ENCODE data around the gene LRRC43.
"Not testable (repeated sequence)": the region's sequence is repeated elsewhere in the genome, so short reads cannot be mapped to it uniquely, and the experiment has no call there.

Gene LRRC43

DNA sequence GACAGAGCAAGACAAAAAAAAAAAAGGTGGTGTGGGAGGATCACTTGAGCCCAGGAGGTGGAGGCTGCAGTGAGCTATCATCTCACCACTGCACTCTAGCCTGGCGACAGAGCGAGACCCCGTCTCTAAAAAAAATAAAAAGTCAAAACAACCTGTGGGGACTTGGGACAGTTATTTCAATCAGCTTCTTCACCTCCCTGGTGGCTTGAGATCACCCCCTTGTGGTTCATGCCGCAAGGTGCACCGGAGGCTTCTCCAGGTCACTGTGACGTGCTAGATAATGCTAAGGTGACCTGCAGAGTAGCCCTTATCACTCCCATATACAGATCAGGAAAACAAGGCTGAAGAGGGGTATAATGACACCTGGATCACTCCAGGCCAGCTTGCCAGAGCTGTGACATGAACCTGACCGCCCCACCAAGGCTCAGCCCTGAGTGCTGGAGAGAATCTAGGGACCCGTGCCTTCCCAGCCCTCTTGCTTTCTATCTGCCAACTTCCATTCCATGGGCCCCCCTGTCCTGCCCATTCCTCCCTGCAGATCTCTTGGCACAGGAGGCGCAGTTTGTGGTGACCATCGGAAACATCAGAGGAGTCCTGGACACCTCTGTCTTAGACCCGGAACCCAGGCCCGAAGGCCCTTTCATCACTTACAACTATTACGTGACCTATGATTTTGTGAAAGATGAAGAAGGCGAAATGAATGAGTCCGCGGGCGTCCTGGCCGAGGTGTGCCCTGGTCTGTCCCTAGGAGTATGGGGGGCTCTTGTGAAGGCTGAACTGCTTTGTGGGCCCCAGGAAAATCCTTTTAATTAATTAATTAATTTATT lies 8.1 kb downstream of the LRRC43 start:
- peak in 3 of 4 experiments; percentile 36 to 54 (median 39) for DNase-seq (ENCODE audit: low read depth in 4 of 4, low spot score in 1 of 4)

GRCh38 chr12:122192441-122192840 lies 9.5 kb downstream of the LRRC43 start:
- DNase-seq (ENCODE audit: low read depth in 4 of 4, low spot score in 1 of 4), result no peak

GRCh38 chr12:122194804-122195203 lies 11.9 kb downstream of the LRRC43 start:
- DNase-seq (ENCODE audit: low read depth in 4 of 4, low spot score in 1 of 4), result no peak

DNA sequence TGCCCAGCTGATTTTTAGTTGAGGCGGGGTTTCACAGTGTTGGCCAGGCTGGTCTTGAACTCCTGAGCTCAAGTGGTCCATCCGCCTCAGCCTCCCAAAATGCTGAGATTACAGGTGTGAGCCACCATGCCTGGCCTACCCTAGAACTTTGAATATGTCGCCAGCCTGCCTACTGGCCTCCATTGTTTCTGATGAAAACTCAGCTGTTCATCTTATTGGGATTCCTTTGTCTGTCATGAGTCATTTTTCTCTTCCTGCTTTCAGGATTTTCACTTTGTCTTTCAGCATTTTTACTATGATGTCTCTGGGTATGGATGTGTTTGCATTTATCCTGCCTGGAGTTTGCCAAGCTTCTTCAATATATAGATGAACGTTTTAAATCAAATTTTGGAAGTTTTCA lies 12.5 kb downstream of the LRRC43 start:
- DNase-seq (ENCODE audit: low read depth in 4 of 4, low spot score in 1 of 4), result no peak

- no peak for DNase-seq (ENCODE audit: low read depth in 4 of 4, low spot score in 1 of 4)
These were observed 14.7 kb downstream of the LRRC43 start for GRCh38 chr12:122197612-122197966.

GRCh38 chr12:122199484-122200355 lies 16.8 kb downstream of the LRRC43 start:
- no peak for DNase-seq (ENCODE audit: low read depth in 4 of 4, low spot score in 1 of 4)

DNA sequence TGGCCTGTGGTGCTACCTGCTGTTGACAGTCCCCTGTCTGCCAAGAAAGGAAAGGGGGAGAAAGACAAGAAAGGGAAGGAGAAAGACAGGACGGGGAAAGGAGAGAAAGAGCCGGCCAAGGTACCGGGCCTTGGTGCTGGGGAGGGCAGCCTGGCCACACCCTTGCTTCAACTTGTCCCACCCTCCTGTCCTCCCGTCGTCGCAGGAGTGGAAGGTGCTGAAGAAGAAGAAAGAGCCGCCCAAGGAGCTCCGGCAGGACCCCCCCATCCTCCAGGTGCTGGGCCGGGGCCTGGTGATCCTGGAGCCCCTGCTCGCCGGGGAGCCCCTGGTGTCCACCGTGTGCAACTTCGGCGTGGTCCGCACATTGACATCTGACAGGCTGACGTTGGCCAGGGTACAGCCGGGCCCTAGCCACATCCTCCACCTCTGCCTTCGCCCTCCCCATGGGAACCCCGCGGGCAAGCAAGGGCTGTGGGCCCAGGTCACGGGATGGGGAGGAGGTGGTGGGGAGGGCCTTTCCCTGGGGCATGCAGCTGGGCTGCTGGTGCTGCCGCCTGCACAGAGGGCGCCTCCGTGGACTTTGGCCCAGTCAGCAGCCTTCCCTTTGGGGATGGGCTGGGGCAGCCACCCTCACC lies 17.7 kb downstream of the LRRC43 start:
- no peak for DNase-seq (ENCODE audit: low read depth in 4 of 4, low spot score in 1 of 4)

- DNase-seq (ENCODE audit: low read depth in 4 of 4, low spot score in 1 of 4), result no peak
These were observed 18.5 kb downstream of the LRRC43 start for GRCh38 chr12:122201381-122201780.

DNA sequence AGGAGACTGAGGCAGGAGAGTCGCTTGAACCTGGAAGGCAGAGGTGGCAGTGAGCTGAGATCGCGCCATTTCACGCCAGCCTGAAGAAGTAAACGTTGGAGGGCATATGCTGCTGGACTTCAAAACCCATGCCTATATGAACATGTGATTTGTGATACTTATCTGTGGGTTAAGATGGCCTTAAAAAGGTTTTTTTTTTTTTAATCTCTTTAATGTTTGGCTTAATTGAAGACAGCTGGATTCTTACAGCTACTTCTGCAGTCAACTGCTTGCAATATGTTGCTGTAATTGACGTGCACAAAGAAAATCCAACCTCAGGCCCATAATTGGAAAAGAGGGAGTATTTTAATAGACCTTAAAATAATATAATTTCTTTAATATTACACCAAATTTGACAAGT lies 19.1 kb downstream of the LRRC43 start:
- no peak for DNase-seq (ENCODE audit: low read depth in 4 of 4, low spot score in 1 of 4)

GRCh38 chr12:122202811-122203210 lies 19.9 kb downstream of the LRRC43 start:
- not testable (repeated sequence) for DNase-seq (ENCODE audit: low read depth in 4 of 4, low spot score in 1 of 4)

DNA sequence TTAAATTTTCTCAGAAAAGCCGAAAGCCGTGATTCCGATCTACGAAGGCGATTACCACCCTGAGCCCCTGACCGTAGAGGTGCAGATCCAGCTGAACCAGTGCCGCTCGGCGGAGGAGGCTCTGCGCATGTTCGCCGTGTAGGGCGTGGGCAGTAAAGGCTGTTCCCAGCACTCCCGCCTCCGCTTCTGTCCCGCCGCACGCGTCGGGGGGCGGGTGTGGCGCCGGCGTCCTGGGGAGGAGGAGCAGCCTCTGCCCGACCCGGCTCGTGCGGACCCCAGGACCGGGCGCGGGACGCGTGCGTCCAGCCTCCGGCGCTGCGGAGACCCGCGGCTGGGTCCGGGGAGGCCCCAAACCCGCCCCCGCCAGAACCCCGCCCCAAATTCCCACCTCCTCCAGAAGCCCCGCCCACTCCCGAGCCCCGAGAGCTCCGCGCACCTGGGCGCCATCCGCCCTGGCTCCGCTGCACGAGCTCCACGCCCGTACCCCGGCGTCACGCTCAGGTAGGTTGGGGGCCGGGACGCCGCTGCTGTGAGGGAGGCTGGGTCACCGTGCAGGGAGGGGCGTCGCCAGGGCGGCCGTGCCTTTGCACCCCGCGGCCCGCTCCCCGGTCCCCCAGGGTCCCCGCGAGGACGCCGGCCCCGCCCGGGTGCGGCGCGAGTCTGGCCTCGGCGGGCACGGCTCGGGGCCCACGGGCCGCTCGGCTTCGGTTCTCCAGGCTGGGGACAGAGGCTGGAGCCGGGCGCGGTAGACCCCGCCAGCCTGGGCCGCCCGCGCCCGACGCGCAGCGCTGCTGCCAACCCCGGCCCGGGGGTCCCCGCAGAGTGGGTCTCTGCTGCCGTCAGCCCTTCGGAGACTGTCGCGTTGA lies 20.6 kb downstream of the LRRC43 start, which contains the start of gene B3GNT4:
TSS of gene B3GNT4 (plus strand) at position 409 of the 866 bp plus-strand sequence. CDS start 910 bp downstream, outside the sequence.
- peak in 3 of 4 experiments; percentile 43 to 62 (median 47) for DNase-seq (ENCODE audit: low read depth in 4 of 4, low spot score in 1 of 4)

GRCh38 chr12:122204167-122205052 lies 21.5 kb downstream of the LRRC43 start:
- no peak for DNase-seq (ENCODE audit: low read depth in 4 of 4, low spot score in 1 of 4)

GRCh38 chr12:122205053-122205925 lies 22.4 kb downstream of the LRRC43 start:
- DNase-seq (ENCODE audit: low read depth in 4 of 4, low spot score in 1 of 4), result no peak

DNA sequence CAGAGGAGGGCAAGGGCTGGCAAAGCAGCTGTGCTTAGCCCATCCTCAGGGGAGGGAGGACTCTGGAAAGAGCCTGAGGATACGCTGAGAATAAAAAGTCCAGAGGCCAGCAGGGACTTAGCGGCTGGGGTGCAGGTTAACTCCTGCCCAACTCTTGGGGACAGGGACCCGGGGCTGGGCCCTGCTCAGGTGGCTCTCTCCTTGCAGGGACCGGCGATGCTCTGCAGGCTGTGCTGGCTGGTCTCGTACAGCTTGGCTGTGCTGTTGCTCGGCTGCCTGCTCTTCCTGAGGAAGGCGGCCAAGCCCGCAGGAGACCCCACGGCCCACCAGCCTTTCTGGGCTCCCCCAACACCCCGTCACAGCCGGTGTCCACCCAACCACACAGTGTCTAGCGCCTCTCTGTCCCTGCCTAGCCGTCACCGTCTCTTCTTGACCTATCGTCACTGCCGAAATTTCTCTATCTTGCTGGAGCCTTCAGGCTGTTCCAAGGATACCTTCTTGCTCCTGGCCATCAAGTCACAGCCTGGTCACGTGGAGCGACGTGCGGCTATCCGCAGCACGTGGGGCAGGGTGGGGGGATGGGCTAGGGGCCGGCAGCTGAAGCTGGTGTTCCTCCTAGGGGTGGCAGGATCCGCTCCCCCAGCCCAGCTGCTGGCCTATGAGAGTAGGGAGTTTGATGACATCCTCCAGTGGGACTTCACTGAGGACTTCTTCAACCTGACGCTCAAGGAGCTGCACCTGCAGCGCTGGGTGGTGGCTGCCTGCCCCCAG lies 23.4 kb downstream of the LRRC43 start:
- DNase-seq (ENCODE audit: low read depth in 4 of 4, low spot score in 1 of 4), result no peak

GRCh38 chr12:122206976-122207375 lies 24.1 kb downstream of the LRRC43 start:
- DNase-seq (ENCODE audit: low read depth in 4 of 4, low spot score in 1 of 4), result no peak

- no peak for DNase-seq (ENCODE audit: low read depth in 4 of 4, low spot score in 1 of 4)
These were observed 24.5 kb downstream of the LRRC43 start for GRCh38 chr12:122207391-122207790.

GRCh38 chr12:122208073-122208820 lies 25.3 kb downstream of the LRRC43 start:
- no peak for DNase-seq (ENCODE audit: low read depth in 4 of 4, low spot score in 1 of 4)
